DMS79 treated with DMSO at 0.1 percent for 48 hours (cell line): ENCODE measurements around the gene OPA3.
A peak's percentile ranks its signal among the peaks of the same experiment; 100 is the strongest.

Experiments
- DNase-seq: peaks from one replicate; lab custom pipeline; 2025; lab: John Stamatoyannopoulos, UW

The OPA3 gene

DNA sequence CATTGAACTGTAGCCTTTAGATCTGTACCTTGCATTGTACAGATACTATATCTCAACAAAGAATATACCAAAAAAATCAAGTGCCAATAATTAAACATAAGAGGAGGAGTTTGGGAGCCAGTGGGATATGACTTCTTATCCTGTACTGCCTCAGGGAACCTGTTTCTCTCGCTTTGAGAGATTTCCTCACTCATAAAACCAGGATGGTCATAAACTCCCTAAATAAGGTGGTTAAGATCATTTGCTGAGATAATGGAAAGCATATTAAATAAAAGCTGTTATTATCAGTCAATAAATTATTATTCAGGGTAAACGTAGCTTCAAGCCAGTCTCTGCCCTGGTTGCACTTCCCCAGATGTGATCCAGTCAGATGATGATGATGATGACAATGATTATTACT is 17.0 kb downstream of the OPA3 start:
- no peak for DNase-seq

DNA sequence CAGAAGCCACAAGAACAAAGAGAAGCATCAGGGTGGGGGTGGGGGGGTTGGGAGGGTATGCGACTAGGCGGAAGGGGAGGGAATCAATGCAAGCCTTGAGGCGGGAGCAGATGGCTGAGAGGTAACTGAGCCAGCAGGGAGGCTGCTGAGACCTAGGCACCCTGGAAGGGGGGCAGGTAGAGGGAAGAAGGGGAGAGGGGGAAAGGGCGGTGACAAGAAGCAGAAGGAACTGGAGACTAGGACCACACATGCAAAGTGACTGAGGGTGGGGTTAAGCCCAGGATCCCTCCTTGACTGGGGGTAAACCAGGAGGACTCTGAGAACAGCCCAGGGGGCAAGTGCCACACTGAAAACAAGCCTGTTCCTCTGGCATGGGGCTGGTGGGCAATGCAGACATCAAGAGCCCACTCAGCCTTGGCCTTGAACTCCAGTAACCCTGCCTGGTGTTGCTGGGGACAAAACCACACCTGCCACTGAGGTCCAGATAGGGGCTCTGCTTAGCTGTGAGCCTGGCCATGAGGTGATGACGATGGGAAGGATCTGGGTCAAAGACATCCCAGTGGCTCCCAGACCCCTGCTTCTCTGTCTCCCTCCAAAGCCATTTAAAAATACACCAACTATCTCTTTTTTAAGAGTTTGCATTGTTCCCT is 20.3 kb downstream of the OPA3 start:
- DNase-seq = no peak

DNA sequence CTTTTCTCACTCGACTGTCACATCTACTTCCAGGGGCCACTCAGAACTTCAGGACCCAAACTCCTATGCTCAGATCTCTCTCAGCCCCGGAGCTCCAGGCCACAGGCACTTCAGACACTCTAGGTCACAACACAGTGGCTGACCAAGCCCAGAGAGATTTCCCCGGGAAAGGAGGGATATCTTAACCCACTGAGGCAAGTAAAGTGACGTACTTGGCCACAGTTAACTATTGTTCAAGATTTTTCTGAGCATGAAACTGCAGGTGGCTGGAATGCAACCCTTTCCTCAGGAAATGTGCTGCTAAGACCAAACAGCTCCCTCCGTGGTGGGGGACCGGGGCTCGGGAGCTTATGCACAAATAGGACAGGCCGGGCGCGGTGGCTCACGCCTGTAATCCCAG is 23.9 kb downstream of the OPA3 start:
- DNase-seq = no peak

DNA sequence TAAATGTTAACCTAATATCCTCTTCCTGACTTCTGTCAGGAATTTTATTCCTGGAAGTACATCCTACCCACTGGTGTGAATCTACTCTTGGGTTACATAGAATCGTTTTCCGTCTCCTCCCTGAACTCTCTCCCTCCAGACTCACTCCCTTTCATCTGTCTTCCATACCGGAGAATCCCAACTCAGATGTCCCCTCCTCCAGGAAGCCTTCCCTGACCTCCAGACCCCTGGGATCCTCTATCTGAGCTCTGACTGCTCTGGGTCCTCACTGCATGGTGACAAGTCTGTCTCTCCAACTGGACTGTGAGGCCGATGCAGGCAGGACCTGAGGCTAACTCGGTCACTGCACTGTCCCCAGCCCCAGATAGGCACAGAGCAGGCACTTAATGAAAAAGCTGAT is 24.6 kb downstream of the OPA3 start:
- no peak for DNase-seq

DNA sequence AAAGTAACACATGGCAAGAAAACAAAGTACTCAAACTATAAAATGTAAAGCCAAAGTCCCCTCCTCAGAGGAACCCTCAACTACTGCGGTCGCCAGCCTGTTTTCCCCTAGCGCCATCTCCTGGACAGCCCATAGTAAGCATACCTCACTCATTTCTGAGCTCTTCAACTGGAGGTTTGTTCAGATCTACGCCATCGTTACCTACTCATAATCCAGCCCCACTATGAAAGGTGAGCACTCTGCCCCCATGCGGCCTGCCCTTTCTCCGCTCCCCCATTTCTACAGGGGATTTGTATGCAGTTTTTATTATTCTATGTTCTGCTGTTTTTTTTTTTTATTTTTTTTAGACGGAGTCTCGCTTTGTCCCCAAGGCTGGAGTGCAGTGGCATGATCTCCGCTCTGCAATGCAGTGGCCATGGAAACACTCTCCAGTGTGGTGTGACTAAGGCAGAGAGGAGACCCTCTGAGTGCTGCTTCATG is 26.2 kb downstream of the OPA3 start:
- peak; percentile 5 for DNase-seq

DNA sequence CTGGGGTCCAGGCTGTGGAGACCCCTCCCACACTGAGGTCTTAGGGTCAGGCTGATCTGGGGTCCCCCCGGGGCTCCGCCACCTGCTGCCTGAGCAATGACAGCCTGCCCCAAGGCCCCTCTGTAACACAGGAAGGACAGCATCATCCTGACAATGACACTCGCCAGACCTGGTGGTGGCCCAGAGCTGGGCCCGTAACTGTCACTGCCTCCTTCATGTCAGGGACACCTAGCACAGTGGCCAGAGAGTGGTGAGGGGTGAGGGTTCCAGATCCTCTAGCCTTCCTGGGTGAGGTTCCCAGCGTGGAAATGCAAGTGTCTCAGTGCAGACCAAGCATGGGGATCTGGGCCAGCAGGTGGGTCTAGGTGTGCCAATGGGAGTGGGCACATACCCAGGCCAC is 27.8 kb downstream of the OPA3 start:
- no peak for DNase-seq

DNA sequence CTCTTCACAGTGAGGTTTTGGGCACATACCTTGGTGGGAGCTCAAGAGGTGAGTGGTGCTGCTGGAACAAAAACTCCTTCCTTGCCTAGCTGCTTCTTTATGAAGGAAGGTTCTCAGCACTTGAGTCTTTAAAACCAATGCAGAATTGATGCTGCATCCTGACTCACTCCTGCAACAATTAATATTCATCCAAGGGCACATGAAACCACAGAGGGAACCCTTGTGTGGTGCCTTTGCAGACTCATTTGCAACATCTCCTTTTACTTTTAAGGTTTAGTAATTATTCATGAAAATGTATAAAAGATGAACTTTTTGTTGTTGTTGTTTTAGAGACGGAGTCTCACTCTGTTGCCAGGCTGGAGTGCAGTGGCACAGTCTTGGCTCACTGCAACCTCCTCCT is 30.1 kb downstream of the OPA3 start:
- no peak for DNase-seq

DNA sequence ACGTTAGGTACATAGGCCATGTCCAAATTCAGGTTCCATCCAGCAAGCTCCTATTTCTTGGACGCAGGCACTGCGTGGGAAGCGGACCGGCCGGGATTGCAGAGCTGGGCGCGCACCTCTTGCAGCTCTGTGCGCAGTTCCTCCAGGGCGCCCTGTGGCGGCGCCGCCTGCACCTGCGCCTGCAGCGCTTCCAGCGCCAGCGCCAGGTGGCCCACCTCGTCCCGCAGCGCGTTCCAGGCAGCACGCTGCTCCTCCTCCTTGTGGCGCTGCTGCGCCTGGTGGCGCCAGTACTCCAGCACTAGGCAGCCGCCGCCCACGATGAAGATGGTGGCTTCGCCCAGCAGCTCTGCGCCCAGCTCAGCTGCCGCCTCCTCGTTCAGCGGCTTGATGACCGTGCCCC is 31.1 kb downstream of the OPA3 start:
- DNase-seq = no peak

DNA sequence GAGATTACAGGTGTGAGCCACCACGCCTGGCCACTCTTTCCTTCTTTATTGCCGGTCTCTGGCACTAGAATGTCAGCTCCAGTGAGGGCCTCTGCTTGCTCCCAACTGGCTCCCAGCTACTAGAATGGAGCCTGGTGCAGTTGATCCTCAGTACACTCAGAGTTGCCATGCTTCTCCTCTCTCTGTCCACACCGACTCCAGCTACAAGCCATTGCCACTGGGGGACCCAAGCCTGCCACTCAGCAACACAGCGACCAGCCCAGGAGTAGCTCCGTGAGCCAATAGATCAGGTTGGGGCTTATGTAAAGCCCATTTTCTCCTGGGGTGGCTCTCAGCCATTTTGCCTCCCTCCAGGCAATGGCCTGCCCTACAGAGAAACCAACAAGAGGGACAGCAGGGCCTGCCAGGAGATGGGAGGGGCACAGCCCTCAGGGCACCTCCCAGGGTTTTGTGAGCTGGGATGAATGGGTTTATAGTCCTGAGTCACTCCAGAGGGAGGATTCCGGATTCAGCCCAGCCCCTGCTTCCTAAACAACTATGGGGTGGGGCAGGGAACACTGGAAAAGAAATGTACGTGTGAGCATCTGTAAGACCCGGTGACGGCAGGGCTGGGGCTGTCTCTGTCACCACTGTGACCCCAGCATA is 36.5 kb downstream of the OPA3 start:
- DNase-seq = no peak

DNA sequence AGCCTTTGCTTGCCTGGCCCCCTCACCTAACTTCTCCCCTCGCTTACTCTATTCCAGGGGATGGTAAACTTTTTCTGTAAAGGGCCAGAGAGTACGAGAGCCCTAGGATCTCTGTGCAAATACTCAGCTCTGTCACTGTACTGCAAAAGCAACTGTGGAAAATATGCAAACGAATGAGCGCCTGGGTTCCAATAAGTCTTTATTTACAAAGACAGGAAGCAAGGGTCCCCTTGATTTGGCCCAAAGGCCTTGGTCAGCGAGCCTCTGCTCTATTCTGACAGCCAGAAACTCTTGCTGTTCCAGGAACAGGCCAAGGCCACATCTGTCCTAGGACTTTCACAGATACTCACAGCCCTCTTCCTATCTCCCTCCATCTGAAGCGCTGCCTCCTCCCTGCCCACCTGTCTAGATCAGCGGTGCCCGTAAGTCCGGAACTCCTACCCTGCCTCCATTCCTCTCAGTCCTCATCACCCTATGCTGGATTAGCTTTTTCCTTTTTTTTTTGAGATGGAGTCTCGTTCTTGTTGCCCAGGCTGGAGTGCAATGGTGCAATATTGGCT is 37.3 kb downstream of the OPA3 start:
- no peak for DNase-seq

DNA sequence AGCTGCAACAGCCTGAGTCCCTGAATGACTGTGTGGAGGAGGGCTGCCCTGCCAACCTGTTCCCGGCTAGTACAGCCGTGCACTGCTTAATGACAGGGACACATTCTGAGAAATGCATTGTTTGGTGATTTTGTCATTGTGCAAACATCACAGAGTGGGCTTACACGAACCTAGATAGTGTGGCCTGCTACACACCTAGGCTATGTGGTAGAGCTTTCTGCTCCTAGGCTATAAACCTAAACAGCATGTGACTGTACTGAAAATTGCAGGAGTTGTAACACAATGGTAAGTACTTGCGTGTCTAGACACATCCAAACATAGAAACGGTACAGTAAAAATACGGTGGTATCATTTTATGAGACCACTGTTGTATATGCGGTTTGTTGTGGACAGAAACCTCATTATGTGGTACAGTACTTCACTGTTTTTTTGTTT is 42.4 kb downstream of the OPA3 start:
- peak; percentile 18 for DNase-seq

DNA sequence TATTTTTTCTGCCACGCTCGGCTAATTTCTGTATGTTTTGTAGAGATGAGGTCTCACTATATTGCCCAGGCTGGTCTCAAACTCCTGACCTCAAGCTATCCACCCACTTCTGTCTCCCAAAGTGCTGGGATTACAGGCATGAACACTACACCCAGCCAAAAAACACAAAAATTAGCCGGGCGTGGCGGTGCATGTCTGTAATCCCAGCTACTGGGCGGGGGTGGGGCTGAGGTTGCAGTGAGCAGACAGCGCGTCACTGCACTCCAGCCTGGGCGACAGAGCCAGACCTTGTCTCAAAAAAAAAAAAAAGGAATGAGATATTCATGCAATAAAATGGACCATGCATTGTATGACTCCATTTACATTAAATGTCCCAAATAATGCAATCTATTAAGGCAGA is 45.1 kb downstream of the OPA3 start:
- no peak for DNase-seq

DNA sequence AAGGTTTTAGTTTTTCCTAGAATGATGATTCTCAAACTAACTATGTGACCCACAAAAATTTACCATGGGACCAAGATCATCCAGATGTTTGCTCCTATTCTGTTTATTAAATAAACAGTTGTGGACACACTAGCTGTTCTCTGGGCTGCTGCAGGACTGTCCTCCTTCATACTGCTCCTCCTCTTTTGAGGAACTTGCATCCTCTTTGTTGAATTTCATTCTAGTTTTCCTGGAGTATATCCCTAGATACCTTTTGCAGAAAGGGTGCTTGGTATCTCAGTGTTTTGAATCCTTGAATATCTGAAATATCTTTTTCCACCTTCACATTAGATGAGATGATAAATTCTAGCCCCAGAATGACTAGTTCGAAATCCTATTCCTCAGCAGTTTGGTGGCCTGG is 53.3 kb downstream of the OPA3 start:
- no peak for DNase-seq

DNA sequence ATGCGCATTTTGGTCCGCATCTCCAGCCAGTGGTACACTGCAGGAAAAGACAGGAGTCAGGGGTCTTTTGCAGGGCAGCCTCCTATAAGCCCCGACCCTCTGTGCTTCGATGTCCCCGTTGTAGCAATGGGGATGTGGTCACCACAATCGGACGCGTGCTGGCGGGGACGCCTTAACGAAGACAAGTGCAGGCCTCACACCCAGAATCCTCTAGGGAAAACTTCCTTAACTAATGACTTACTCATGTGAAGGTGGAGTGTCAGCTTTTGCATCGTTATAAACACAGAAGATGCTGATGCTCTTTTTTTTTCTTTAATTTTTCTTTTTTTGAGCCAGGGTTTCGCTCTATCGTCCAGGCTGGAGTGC is 55.2 kb downstream of the OPA3 start:
- DNase-seq = no peak

DNA sequence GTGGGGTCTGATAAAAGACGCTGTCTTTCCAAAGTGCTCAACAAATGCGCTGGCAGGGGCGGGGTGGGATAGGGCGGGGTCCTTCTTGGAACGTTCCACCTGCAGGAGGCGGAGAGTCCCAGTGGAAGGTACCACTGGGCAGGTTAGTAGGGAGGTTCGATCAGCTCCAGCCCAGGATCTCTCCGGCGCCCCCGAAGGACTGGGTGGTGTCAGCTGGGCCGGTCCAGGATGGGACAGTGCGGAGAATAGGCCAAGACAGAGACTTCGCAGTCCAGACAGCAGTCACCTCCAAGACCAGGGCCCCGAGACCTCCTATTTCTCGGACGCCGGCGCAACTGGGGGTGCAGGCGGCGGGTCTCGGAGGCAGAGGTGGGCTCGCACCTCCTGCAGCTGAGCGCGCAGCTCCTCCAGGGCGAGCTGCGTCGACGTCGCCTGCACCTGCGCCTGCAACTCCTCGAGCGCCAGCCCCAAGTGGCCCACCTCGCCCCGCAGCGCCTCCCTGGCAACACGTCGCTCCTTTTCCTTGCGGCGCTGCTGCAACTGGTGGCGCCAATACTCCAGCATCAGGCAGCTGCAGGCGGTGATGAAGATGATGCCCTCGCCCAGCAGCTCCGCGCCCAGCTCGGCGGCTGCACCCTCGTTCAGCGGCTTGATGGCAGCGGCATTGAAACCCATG is 55.7 kb downstream of the OPA3 start:
- DNase-seq = peak; percentile 82

DNA sequence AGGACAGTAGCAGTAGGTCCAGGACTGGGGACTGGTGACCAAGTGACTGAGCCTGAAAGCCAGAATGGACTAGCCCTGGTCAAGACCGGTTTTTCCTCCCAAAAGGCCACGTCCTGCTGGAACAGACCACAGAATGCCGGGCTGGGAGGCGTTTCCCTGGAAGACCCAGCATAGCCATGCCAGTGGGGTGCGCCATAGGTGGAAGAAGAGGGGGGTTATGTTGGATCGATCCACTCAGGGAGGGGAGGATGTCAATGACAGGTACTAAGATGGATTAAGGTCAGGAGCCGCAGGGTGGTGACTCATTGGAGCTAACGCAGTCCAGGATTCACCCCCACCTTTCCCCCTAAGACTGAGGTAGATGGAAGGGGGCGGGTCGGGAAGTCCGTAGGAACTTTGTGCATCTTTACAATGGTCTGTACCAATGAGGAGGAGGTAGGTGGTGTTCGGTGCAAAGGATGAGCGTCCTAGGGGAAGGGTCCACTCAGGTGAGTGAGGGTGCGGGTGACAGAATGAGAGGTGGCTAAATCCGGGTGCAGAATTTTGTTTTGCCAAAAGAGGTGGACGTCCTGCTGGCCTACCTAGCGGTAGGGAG is 56.4 kb downstream of the OPA3 start:
- peak; percentile 49 for DNase-seq

DNA sequence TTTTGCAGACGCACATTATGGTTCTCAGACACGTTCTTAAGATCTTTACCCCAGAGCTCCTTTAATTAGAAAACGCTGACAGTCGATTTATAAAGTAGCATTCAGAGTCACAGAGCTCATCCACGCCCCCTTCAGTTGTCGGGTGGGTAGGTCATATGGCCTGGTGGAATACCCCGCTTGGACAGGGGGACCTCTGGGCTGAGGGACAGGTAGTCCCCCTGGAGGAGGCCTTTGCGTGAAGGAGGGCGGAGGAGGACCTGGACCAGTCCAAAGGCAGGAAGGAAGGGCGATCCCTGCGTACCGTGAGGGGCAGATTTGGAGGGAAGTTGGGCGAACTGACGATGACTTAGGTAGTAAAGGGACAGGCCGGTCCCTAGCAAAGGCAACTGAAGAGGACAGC is 56.9 kb downstream of the OPA3 start:
- no peak for DNase-seq

DNA sequence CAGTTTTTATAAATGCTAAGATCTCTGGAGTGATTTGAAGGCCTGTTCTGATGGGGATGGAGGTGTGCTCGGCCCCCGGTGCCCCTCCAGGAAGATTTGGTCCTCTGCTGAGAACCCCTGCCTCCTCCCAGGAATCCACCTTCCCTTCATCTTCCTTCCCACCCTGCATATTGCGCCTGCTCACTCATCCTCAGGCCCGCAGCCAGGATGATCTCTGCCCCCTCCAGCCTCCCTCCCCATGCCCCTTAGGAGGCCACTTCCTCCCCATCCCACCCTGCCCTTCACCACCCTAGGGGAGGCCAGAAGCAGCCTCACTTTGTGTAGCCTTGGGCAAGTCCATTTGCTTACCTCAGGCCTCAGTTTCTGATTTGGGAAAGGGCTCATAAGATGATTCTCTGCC is 57.6 kb downstream of the OPA3 start:
- no peak for DNase-seq

DNA sequence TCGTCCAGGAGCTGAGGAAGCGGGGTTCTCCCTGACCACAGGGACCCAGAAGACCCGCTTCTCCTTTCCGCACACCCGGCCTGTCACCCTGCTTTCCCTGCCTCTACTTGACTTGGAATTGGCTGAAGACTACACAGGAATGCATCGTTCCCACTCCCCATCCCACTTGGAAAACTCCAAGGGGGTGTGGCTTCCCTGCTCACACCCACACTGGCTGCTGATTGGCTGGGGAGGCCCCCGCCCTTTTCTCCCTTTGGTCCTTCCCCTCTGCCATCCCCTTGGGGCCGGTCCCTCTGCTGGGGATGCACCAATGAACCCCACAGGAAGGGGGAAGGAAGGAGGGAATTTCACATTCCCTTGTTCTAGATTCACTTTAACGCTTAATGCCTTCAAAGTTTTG is 58.5 kb downstream of the OPA3 start:
- DNase-seq = no peak

DNA sequence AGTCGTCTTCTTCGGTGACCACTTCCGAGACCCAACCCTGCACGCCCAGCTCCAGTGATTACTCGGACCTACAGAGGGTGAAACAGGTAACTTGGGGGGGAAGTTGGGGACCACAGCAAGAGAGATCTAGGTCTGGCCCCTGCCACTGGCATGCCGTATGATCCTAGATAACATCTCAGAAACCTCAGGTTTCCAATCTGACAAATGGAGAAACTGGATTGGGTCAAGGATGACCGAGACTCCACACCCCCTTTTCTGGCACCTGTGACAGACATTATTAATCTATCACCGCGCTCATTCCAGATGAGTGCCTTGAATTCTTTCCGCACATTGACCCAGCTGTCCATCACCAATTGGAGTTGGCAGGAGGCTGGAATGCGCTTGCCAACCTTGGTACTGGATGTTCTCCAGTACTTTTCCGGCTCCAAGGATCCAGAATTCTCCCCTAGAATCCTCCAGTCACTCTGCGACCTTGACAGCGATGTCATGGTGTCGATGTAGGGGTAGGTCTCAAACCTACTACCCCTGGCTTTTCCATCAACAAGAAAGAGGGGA is 60.0 kb downstream of the OPA3 start:
- DNase-seq = no peak

DNA sequence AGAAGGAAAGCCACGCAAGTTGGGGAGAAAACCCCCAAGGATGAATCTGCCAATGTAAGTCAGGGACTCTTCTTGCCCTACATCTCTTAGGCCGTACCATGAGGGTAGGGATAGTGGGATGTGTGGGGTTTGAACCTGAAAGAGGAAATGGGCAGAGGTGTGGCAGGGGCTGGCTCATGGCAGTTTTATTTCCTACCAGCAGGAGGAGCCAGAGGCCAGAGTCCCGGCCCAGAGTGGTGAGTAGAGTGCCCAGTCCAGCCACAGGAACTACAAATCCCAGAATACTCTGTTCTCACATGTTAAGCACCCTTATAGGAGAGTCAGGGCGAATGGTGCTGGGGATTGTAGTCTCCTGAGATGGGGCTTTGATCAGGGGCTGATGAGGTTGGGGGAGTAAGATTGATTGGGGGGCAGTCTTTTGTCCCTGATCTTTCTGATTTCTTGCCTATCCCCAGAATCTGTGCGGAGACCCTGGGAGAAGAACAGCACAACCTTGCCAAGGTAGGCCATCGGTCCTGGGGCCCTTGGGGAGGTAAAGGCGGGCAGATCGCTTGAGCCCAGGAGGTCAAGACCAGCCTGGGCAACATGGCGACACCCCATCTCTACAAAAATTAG is 60.9 kb downstream of the OPA3 start:
- DNase-seq = peak; percentile 74
